Measurements from ENCODE around the gene TIMM50. TPM values are rescaled to one million over a fixed set of nuclear protein-coding genes. Genes with fewer than 3 reads are reported as not detected.

The TIMM50 gene
- total and polyA plus RNA-seq, 5 donors from 2014 or later = 35.4 to 47.4 (median 40.8) TPM

GRCh38 chr19:39497701-39497995, 17.0 kb downstream of the TIMM50 start:
- no peak overlapping the region for H3K4me3 ChIP-seq (ENCODE audit: low read depth, low read length)
- peaks cover 0 to 2% (median 0%) of the 10 kb centered on the region in 7 donors for H3K9me3 Mint-ChIP-seq
- peaks cover 57% of the 10 kb centered on the region for H3K27me3 Mint-ChIP-seq
- H3K4me1 Mint-ChIP-seq = peaks cover 4 to 20% (median 11%) of the 10 kb centered on the region in 4 donors
- DNase-seq (no peak), ATAC-seq (ENCODE audit: low read depth in 2 of 2) (no peak)
- no peaks in the 10 kb centered on the region for H3K36me3 ChIP-seq (ENCODE audit: control insufficient read depth, insufficient read depth, low read length)
- no peak overlapping the region for H3K27ac Mint-ChIP-seq
- peaks cover 19% of the 10 kb centered on the region for H3K27me3 ChIP-seq (ENCODE audit: control insufficient read depth, insufficient read depth, low read length)
- no peak overlapping the region for H3K27ac ChIP-seq (ENCODE audit: insufficient read depth, low read length, poor library complexity, severe bottlenecking)
- H3K9me3 ChIP-seq (ENCODE audit: control insufficient read depth in 2 of 2, low read length in 2 of 2) = no peaks in the 10 kb centered on the region
- H3K36me3 Mint-ChIP-seq = peaks cover 3% of the 10 kb centered on the region
- peaks cover 18% of the 10 kb centered on the region for H3K4me1 ChIP-seq (ENCODE audit: control insufficient read depth, insufficient read depth, low read length, poor library complexity, severe bottlenecking)
- no peak overlapping the region for H3K4me3 Mint-ChIP-seq

GRCh38 chr19:39497996-39498797, 17.6 kb downstream of the TIMM50 start:
- H3K4me3 ChIP-seq (ENCODE audit: low read depth, low read length) = peak overlapping the region; percentile 13
- H3K27me3 ChIP-seq (ENCODE audit: control insufficient read depth, insufficient read depth, low read length) = peaks cover 19% of the 10 kb centered on the region
- peak overlapping the region; percentile 6 to 73 (median 48) for H3K4me3 Mint-ChIP-seq
- peaks cover 24% of the 10 kb centered on the region for H3K4me1 ChIP-seq (ENCODE audit: control insufficient read depth, insufficient read depth, low read length, poor library complexity, severe bottlenecking)
- peaks cover 57% of the 10 kb centered on the region for H3K27me3 Mint-ChIP-seq
- H3K9me3 Mint-ChIP-seq = peaks cover 0 to 2% (median 0%) of the 10 kb centered on the region in 7 donors
- peak overlapping the region in 1 of 3 donors; percentile 28 for H3K27ac Mint-ChIP-seq
- peaks cover 4 to 23% (median 13%) of the 10 kb centered on the region in 4 donors for H3K4me1 Mint-ChIP-seq
- ATAC-seq (ENCODE audit: low read depth in 2 of 2) (peak; percentile 11 to 43), DNase-seq (peak in 2 of 3 donors; percentile 22 to 30)
- H3K9me3 ChIP-seq (ENCODE audit: control insufficient read depth in 2 of 2, low read length in 2 of 2) = no peaks in the 10 kb centered on the region
- H3K36me3 ChIP-seq (ENCODE audit: control insufficient read depth, insufficient read depth, low read length) = no peaks in the 10 kb centered on the region
- no peak overlapping the region for H3K27ac ChIP-seq (ENCODE audit: insufficient read depth, low read length, poor library complexity, severe bottlenecking)
- H3K36me3 Mint-ChIP-seq = no peaks in the 10 kb centered on the region

GRCh38 chr19:39498798-39499642, 18.4 kb downstream of the TIMM50 start, which contains the start of gene DLL3:
Gene DLL3 (plus strand): TSS chr19:39498947. CDS start chr19:39498975, 28 bp downstream.
- peaks cover 60% of the 10 kb centered on the region for H3K27me3 Mint-ChIP-seq
- peak within 1 kb of the TSS in 1 of 3 donors; percentile 28 for H3K27ac Mint-ChIP-seq
- H3K36me3 Mint-ChIP-seq = no peaks in the 10 kb centered on the region
- Histone ChIP-seq H3K27me3 (ENCODE audit: control insufficient read depth, insufficient read depth, low read length) (peaks cover 19% of the 10 kb centered on the region), H3K4me1 (ENCODE audit: control insufficient read depth, insufficient read depth, low read length, poor library complexity, severe bottlenecking) (peaks cover 24% of the 10 kb centered on the region), H3K4me3 (ENCODE audit: low read depth, low read length) (peak within 1 kb of the TSS; percentile 13), H3K27ac (ENCODE audit: insufficient read depth, low read length, poor library complexity, severe bottlenecking) (no peak within 1 kb of the TSS), H3K9me3 (ENCODE audit: control insufficient read depth in 2 of 2, low read length in 2 of 2) (no peaks in the 10 kb centered on the region), H3K36me3 (ENCODE audit: control insufficient read depth, insufficient read depth, low read length) (no peaks in the 10 kb centered on the region)
- H3K4me1 Mint-ChIP-seq = peaks cover 4 to 28% (median 18%) of the 10 kb centered on the region in 4 donors
- H3K4me3 Mint-ChIP-seq = peak within 1 kb of the TSS; percentile 35 to 74 (median 48)
- DNase-seq (peak in 1 of 3 donors; percentile 25), ATAC-seq (ENCODE audit: low read depth in 2 of 2) (no peak)
- peaks cover 0 to 6% (median 0%) of the 10 kb centered on the region in 7 donors for H3K9me3 Mint-ChIP-seq

GRCh38 chr19:39499932-39500331, 19.3 kb downstream of the TIMM50 start:
- Mint-ChIP-seq H3K27me3 (peaks cover 69% of the 10 kb centered on the region), H3K4me3 (peak overlapping the region in 3 of 4 donors; percentile 34 to 73 (median 35)), H3K27ac (no peak overlapping the region), H3K36me3 (no peaks in the 10 kb centered on the region), H3K9me3 (peaks cover 0 to 7% (median 0%) of the 10 kb centered on the region in 7 donors), H3K4me1 (peaks cover 4 to 28% (median 21%) of the 10 kb centered on the region in 4 donors)
- Histone ChIP-seq H3K27ac (ENCODE audit: insufficient read depth, low read length, poor library complexity, severe bottlenecking) (no peak overlapping the region), H3K9me3 (ENCODE audit: control insufficient read depth in 2 of 2, low read length in 2 of 2) (no peaks in the 10 kb centered on the region), H3K36me3 (ENCODE audit: control insufficient read depth, insufficient read depth, low read length) (no peaks in the 10 kb centered on the region), H3K27me3 (ENCODE audit: control insufficient read depth, insufficient read depth, low read length) (peaks cover 19% of the 10 kb centered on the region), H3K4me3 (ENCODE audit: low read depth, low read length) (no peak overlapping the region), H3K4me1 (ENCODE audit: control insufficient read depth, insufficient read depth, low read length, poor library complexity, severe bottlenecking) (peaks cover 24% of the 10 kb centered on the region)
- ATAC-seq (ENCODE audit: low read depth in 2 of 2) = no peak
- no peak for DNase-seq

GRCh38 chr19:39500543-39500942, 19.9 kb downstream of the TIMM50 start:
- no peaks in the 10 kb centered on the region for H3K36me3 Mint-ChIP-seq
- ATAC-seq (ENCODE audit: low read depth in 2 of 2) (no peak), DNase-seq (no peak)
- H3K4me1 ChIP-seq (ENCODE audit: control insufficient read depth, insufficient read depth, low read length, poor library complexity, severe bottlenecking) = peaks cover 24% of the 10 kb centered on the region
- peaks cover 4 to 28% (median 21%) of the 10 kb centered on the region in 4 donors for H3K4me1 Mint-ChIP-seq
- H3K36me3 ChIP-seq (ENCODE audit: control insufficient read depth, insufficient read depth, low read length) = no peaks in the 10 kb centered on the region
- H3K27ac Mint-ChIP-seq = no peak overlapping the region
- H3K4me3 ChIP-seq (ENCODE audit: low read depth, low read length) = no peak overlapping the region
- peaks cover 19% of the 10 kb centered on the region for H3K27me3 ChIP-seq (ENCODE audit: control insufficient read depth, insufficient read depth, low read length)
- H3K4me3 Mint-ChIP-seq = peak overlapping the region in 1 of 4 donors; percentile 35
- no peaks in the 10 kb centered on the region for H3K9me3 ChIP-seq (ENCODE audit: control insufficient read depth in 2 of 2, low read length in 2 of 2)
- H3K27ac ChIP-seq (ENCODE audit: insufficient read depth, low read length, poor library complexity, severe bottlenecking) = no peak overlapping the region
- peaks cover 0 to 7% (median 0%) of the 10 kb centered on the region in 7 donors for H3K9me3 Mint-ChIP-seq
- H3K27me3 Mint-ChIP-seq = peaks cover 74% of the 10 kb centered on the region

- H3K36me3 ChIP-seq (ENCODE audit: control insufficient read depth, insufficient read depth, low read length) = no peaks in the 10 kb centered on the region
- peaks cover 1% of the 10 kb centered on the region for H3K36me3 Mint-ChIP-seq
- no peak overlapping the region for H3K4me3 ChIP-seq (ENCODE audit: low read depth, low read length)
- peaks cover 79% of the 10 kb centered on the region for H3K27me3 Mint-ChIP-seq
- no peak overlapping the region for H3K27ac Mint-ChIP-seq
- peaks cover 24% of the 10 kb centered on the region for H3K4me1 ChIP-seq (ENCODE audit: control insufficient read depth, insufficient read depth, low read length, poor library complexity, severe bottlenecking)
- H3K4me1 Mint-ChIP-seq = peaks cover 0 to 32% (median 22%) of the 10 kb centered on the region in 4 donors
- peaks cover 0 to 7% (median 0%) of the 10 kb centered on the region in 7 donors for H3K9me3 Mint-ChIP-seq
- DNase-seq (no peak), ATAC-seq (ENCODE audit: low read depth in 2 of 2) (no peak)
- no peak overlapping the region for H3K27ac ChIP-seq (ENCODE audit: insufficient read depth, low read length, poor library complexity, severe bottlenecking)
- no peaks in the 10 kb centered on the region for H3K9me3 ChIP-seq (ENCODE audit: control insufficient read depth in 2 of 2, low read length in 2 of 2)
- no peak overlapping the region for H3K4me3 Mint-ChIP-seq
- peaks cover 19% of the 10 kb centered on the region for H3K27me3 ChIP-seq (ENCODE audit: control insufficient read depth, insufficient read depth, low read length)
Measured at GRCh38 chr19:39501340-39501739, 20.7 kb downstream of the TIMM50 start.

GRCh38 chr19:39502640-39503417, 22.2 kb downstream of the TIMM50 start:
- no peaks in the 10 kb centered on the region for H3K36me3 ChIP-seq (ENCODE audit: control insufficient read depth, insufficient read depth, low read length)
- Mint-ChIP-seq H3K9me3 (peaks cover 0 to 7% (median 0%) of the 10 kb centered on the region in 7 donors), H3K27me3 (peaks cover 76% of the 10 kb centered on the region), H3K27ac (peak overlapping the region in 1 of 3 donors; percentile 83), H3K4me3 (peak overlapping the region in 2 of 4 donors; percentile 52 to 83), H3K36me3 (peaks cover 4% of the 10 kb centered on the region), H3K4me1 (peaks cover 0 to 42% (median 26%) of the 10 kb centered on the region in 4 donors)
- DNase-seq (peak; percentile 63 to 86 (median 75)), ATAC-seq (ENCODE audit: low read depth in 2 of 2) (peak; percentile 79 to 80)
- no peak overlapping the region for H3K27ac ChIP-seq (ENCODE audit: insufficient read depth, low read length, poor library complexity, severe bottlenecking)
- H3K4me1 ChIP-seq (ENCODE audit: control insufficient read depth, insufficient read depth, low read length, poor library complexity, severe bottlenecking) = peaks cover 33% of the 10 kb centered on the region
- no peak overlapping the region for H3K4me3 ChIP-seq (ENCODE audit: low read depth, low read length)
- H3K9me3 ChIP-seq (ENCODE audit: control insufficient read depth in 2 of 2, low read length in 2 of 2) = no peaks in the 10 kb centered on the region
- H3K27me3 ChIP-seq (ENCODE audit: control insufficient read depth, insufficient read depth, low read length) = peaks cover 20% of the 10 kb centered on the region

Measured in CD4-positive, CD25-positive, alpha-beta regulatory T cell (primary cell).